Measurements from ENCODE around the gene C18orf32. TPM values are rescaled to one million over a fixed set of nuclear protein-coding genes. Genes with fewer than 3 reads are reported as not detected.

The C18orf32 gene
- total RNA-seq, result 21.6 TPM

GRCh38 chr18:49486953-49487710 lies at the start of gene C18orf32:
TSS of gene C18orf32 (minus strand) at chr18:49487234. CDS start at chr18:49483748, 3,486 bp downstream.

DNA sequence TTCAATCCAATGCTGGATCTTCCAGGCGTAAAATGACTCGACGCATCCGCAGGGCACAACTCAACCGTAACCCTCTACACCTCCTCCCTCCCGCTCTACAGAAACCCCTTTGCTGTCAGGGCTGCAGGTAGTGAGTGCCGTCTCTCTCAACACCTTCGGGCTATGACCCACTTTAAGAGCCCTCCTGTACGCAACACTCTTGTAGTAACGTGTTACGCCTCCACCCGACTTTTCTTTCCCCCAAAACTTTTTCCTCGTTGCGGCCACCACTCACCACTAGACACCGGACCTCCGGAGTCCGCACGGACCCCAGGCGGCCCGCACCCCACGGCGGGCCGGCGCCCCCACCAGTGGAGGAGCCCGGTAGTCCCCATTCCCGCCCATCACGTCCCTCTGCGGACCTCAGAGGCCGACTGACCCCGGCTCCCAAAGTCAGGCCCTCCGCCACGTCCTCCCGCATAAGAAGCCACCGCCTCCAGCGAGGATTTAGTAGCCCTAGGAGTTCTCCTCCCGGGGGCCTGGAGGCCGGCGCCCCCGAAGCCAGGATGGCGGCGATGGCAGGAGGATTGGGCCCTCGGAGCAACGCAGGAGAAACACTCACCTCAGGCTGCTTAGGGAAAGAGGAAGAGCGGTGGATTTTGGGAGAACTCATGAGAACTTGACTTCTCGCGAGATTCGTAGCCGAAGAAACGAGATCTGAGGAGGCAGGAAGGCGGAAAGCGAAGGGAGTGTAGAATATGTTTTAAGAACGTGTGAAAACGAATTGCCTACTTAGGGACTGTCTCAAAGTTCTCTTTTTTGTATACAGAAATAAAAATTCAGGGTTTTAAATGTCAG lies 5.0 kb upstream of the C18orf32 start, which contains the start of gene RPL17:
Gene RPL17 (minus strand): TSS at position 609 of the 837 bp plus-strand sequence.

Small RNAs within 50 kb of the gene (small RNA-seq; reads per million reads assigned to genes)
- gene SNORD58A (ENCODE audit: low replicate concordance) (not detected), gene SNORD58C (ENCODE audit: low replicate concordance) (not detected)

Other genes with a start within 250 kb of the C18orf32 start
- gene DYM, start 26.6 kb downstream of the C18orf32 start, total RNA-seq, result 156 TPM
- gene RPL17, start 5.2 kb upstream of the C18orf32 start, total RNA-seq, result 1,569 TPM
- gene LIPG, start 74.8 kb upstream of the C18orf32 start, total RNA-seq, result 32.1 TPM

Measured in metanephros (tissue), 2 donors.